ENCODE results near the gene IGSF21.

Gene IGSF21

GRCh38 chr1:18233176-18233864, 125.7 kb downstream of the IGSF21 start:
- DNase-seq = no peak

DNA sequence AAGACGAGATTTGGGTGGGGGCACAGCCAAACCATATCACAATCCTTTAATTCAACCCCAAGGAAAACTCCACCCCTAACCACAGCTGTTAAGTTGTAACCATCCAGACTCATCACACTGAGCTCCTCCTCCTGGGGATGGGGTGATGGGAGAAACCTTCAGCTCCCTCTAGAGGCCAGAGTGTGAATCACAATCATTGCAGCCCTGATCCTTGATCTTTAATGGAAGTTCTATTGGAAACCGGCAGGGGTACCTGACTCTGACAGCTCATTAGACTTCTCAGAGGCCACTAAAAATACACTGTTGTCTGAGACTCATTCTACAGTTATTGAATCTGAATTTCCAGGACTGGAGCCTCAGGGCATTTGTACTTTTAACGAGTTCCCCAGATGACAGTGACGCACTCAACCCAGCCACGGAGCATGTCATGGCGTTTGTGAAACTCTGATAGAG, 127.2 kb downstream of the IGSF21 start:
- no peak for DNase-seq

DNA sequence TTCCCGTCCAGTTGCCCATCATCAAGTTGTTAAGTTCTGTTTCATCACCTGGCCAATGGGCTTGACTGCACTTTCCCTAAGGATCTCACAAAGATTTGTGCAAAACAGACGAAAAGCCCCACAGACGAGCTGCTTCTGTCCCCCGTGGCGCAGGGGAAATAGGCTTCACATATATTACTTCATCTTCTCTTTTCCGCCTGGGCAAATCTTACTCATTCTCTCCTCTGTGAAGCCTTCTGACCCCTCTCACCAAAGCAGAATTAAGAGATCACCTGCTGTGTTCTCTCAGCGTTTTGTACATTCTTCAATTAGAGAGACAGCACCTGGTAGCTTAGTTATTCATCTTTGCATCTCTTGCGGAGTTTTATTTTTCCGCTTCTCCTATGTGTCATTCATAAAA, 129.8 kb downstream of the IGSF21 start:
- no peak for DNase-seq

DNA sequence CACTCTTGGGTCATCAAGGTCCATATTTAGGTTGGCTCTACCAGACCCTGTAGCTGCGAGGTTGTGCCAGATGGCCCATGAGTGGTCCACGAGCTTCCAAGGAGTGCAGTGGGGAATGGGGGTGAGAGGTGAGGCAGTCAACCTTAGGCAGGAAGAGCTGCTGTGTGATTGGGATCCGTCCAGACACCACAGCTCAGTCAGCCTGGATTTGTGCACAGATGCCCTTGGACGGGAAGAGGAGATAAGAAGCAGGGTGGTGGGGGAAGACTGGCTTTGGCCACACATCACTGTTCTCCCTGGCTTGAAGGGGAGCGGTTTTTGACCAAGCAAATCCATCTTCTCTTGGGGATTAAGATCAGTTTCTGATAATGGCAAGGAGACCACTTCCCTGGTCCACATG, 130.6 kb downstream of the IGSF21 start:
- no peak for DNase-seq

DNA sequence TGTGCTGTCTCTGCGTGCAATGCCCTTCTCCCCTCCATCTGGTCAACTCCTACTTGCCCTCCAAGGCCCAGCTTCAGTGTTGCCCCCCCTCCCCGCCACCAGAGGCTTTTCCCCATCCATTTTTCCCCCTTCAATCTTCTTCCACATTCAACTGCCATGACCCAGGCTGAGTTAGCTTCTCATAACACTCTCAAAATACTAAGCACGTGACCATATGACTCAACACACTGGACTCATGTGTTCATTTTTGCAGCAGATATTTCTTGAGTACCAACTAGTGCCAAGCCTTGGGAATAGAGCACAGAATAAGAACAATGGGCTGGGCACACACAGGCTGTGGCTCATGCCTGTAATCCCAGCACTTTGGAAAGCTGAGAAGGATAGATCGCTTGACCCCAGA, 132.1 kb downstream of the IGSF21 start:
- DNase-seq = no peak

GRCh38 chr1:18240906-18241305, 133.3 kb downstream of the IGSF21 start:
- DNase-seq = no peak

DNA sequence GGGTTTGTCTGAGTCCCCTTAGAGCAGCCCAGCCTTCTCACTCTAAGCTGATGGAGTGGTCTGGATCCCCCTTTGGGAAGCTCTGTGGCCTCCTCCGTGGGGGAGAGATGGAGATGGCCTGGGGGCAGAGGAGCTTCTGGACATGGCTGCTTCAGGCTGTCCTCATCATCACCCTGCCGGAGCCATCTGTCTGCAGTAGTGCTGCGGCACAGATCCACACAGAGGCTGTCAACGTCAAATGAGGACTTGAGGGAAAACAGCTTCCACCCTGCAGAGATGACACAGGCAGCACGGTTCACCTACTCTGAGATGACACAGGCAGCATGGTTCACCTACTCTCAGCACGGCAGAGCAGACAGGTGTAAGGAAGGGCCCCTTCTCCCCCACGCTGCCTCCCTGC, 134.3 kb downstream of the IGSF21 start:
- DNase-seq = no peak

DNA sequence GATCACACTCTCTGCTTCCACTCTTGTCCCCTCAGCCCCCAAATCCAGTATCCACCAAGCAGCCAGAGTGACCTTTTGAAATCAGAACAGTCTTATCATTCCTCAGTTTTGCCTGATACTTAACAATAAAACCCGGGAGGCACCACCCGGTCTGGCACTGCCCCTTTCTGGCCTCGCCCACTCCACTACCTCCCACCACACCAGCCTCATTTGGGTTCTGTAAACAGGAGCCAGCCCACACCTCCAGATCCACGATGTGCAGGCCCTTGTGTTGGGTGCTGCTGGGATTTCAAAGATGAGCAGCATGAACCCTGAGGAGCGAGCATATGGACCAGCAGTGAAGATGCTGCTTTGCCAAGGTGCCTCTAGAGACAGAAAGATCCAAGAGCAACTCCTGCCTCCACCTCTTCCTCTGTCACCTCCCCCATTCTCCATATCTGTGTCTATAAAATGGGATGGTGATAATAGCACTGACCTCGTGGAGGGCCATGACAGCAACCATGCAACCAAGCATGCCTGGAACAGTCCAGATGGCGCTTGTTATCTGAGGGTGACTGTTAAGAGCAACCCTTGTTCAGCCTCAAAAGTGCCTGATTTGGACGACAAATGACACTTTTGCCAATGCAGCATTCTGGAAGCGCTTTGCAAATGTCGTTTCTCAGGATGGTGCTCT, 136.0 kb downstream of the IGSF21 start:
- DNase-seq = no peak

- DNase-seq = no peak
Observed at GRCh38 chr1:18244762-18245161, 137.2 kb downstream of the IGSF21 start.

DNA sequence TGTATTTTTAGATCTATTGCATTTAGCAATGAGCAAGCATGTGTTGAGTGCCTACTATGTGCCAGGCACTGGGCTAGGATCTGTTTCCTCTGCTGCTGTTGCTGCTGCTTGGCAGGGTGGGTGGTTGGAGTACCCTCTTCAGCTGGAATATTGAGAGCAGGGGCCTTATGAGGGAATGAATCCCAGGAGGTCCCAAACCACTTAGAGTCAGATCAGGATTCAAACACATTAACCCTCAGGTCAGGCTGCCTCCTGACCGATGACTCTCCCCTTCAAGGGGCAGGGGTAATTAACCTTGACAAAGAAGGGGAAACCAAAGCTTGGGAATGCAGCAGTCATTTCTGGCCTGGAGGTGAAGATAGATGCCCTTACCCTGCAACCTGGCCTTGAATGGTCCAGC, 138.0 kb downstream of the IGSF21 start:
- DNase-seq = no peak

- no peak for DNase-seq
Observed at GRCh38 chr1:18246543-18246942, 138.9 kb downstream of the IGSF21 start.

GRCh38 chr1:18247151-18247550, 139.6 kb downstream of the IGSF21 start:
- no peak for DNase-seq

GRCh38 chr1:18249631-18250030, 142.0 kb downstream of the IGSF21 start:
- no peak for DNase-seq

DNA sequence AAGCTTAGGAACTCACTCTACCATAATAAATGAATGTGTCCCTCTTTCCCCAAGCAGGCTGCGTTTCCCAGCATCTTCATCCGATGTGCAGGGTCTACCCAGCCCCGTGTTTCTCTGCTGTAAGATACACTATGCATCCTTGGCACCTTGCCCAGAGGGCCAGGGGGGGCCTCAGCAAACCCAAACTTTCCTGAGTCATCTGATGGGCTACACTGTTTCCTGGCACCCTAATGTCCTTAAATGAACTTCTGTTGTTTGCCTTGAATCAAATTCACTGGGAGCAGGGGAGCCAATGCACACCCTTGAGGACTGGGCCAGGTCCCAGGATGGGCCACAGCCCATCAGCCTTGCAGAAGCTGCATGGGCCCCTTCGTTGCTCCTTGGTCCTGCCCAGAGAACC, 145.5 kb downstream of the IGSF21 start:
- DNase-seq = no peak

- DNase-seq = peak; percentile 32
Observed at GRCh38 chr1:18256282-18257235, 149.0 kb downstream of the IGSF21 start.

DNA sequence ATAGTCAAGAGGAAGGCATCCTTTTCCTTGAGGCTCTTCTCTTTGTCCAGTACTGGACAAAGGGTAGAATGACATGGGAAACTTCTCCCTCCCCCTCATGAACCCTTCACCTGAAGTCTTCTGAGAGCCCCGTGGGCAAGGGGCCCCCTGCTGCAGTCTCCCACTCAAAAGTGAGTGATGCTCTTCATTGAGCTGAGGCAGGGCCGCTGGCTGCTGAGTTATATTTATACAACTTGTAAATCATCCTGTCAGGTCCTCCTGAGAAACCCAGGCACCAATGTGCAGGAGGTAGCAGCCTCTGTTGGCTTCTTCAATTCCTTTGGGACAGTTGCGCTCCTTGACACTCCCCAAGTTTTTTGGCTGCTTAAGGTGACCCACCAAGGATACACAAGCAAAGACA, 150.2 kb downstream of the IGSF21 start:
- DNase-seq = no peak

GRCh38 chr1:18261891-18262290, 154.3 kb downstream of the IGSF21 start:
- DNase-seq = no peak

GRCh38 chr1:18262726-18263125, 155.1 kb downstream of the IGSF21 start:
- no peak for DNase-seq

- DNase-seq = no peak
Observed at GRCh38 chr1:18263547-18264120, 156.0 kb downstream of the IGSF21 start.

- no peak for DNase-seq
Observed at GRCh38 chr1:18264450-18265039, 156.9 kb downstream of the IGSF21 start.

GRCh38 chr1:18265641-18266040, 158.0 kb downstream of the IGSF21 start:
- DNase-seq = no peak

- no peak for DNase-seq
Observed at GRCh38 chr1:18266391-18266790, 158.8 kb downstream of the IGSF21 start.

- DNase-seq = no peak
Observed at GRCh38 chr1:18271336-18271735, 163.7 kb downstream of the IGSF21 start.

All from COR-L47 (cell line).